ENCODE data around the gene S100P. TPM values are rescaled to one million over a fixed set of nuclear protein-coding genes. Genes with fewer than 3 reads are reported as not detected.

The S100P gene
- total and polyA plus RNA-seq, 2 donors (not counting 1 experiment from before 2014, with no cell fraction given): 0.07 TPM; not detected in 1

GRCh38 chr4:6721121-6721520 is 27.4 kb downstream of the S100P start:
- Histone ChIP-seq H4K20me1 (ENCODE audit: control insufficient read depth, insufficient read depth, low read length, poor library complexity, severe bottlenecking) (no peaks in the 10 kb centered on the region), H3K79me2 (ENCODE audit: control insufficient read depth, insufficient read depth, low read length) (peaks cover 43% of the 10 kb centered on the region), H3K4me3 (ENCODE audit: control extremely low read depth in 1 of 5, extremely low read depth in 1 of 5, insufficient read depth in 1 of 5, low read depth in 2 of 5, low read length in 4 of 5) (no peak overlapping the region), H2AFZ (ENCODE audit: insufficient read depth, low read depth, low read length, poor library complexity, severe bottlenecking) (no peak overlapping the region), H3K4me1 (ENCODE audit: control insufficient read depth in 2 of 2, insufficient read depth in 2 of 2, low read length in 2 of 2) (peaks cover 16 to 24% of the 10 kb centered on the region in 2 donors), H3K9ac (ENCODE audit: low read length) (no peak overlapping the region), H3K27me3 (replicated peaks in 1 of 4; ENCODE audit: control extremely low read depth in 1 of 4, control insufficient read depth in 3 of 4, insufficient read depth in 4 of 4, low read length in 3 of 4) (no peaks in the 10 kb centered on the region), H3K4me2 (replicated peaks; ENCODE audit: low read depth, low read length, poor library complexity, severe bottlenecking) (no peak overlapping the region), H3K9me3 (ENCODE audit: control extremely low read depth in 1 of 3, control insufficient read depth in 2 of 3, insufficient read depth in 1 of 3, low read length in 2 of 3) (no peaks in the 10 kb centered on the region), H3K27ac (ENCODE audit: low read length in 2 of 2) (no peak overlapping the region), H3K36me3 (replicated peaks in 1 of 2; ENCODE audit: control extremely low read depth in 1 of 2, control insufficient read depth in 1 of 2, extremely low read depth in 1 of 2, insufficient read depth in 2 of 2, low read length in 1 of 2) (no peaks in the 10 kb centered on the region)
- Mint-ChIP-seq H3K27ac (no peak overlapping the region), H3K4me1 (peaks cover 26% of the 10 kb centered on the region), H3K27me3 (no peaks in the 10 kb centered on the region), H3K4me3 (no peak overlapping the region), H3K9me3 (ENCODE audit: insufficient read depth) (no peaks in the 10 kb centered on the region)
- WGBS (ENCODE audit: insufficient coverage): 94% methylated on average over 9 of the region's 10 CpGs
- ChIA-PET POLR2A (interaction anchor here (1.5 kb wide), 1 partner anchor 188 kb away, joined by 7 read pairs; the partner anchor contains the start of gene TBC1D14), CTCF (interaction anchor here (1.1 to 9.7 kb wide), 11 partner anchors 55 to 1081 kb away, joined by 3 to 163 read pairs (median 4); partner anchors contain the start of gene GRPEL1)
- no peak for ATAC-seq (ENCODE audit: low read depth)
- no peak for DNase-seq
- TF ChIP-seq EZH2 (IDR thresholded peaks at IDR 0.05; ENCODE audit: borderline replicate concordance, insufficient read depth, low read depth, low read length, poor library complexity, severe bottlenecking) (no peak), CTCF (IDR thresholded peaks at IDR 0.05) (no peak)
- intact Hi-C loops (cut with micrococcal nuclease): no loop called here

GRCh38 chr4:6722891-6723290 is 29.2 kb downstream of the S100P start:
- Mint-ChIP-seq H3K4me3 (no peak overlapping the region), H3K27me3 (no peaks in the 10 kb centered on the region), H3K4me1 (peaks cover 19% of the 10 kb centered on the region), H3K9me3 (ENCODE audit: insufficient read depth) (no peaks in the 10 kb centered on the region), H3K27ac (no peak overlapping the region)
- Histone ChIP-seq H3K27ac (ENCODE audit: low read length in 2 of 2) (no peak overlapping the region), H4K20me1 (ENCODE audit: control insufficient read depth, insufficient read depth, low read length, poor library complexity, severe bottlenecking) (no peaks in the 10 kb centered on the region), H3K4me2 (replicated peaks; ENCODE audit: low read depth, low read length, poor library complexity, severe bottlenecking) (no peak overlapping the region), H3K4me3 (ENCODE audit: control extremely low read depth in 1 of 5, extremely low read depth in 1 of 5, insufficient read depth in 1 of 5, low read depth in 2 of 5, low read length in 4 of 5) (no peak overlapping the region), H3K9me3 (ENCODE audit: control extremely low read depth in 1 of 3, control insufficient read depth in 2 of 3, insufficient read depth in 1 of 3, low read length in 2 of 3) (no peaks in the 10 kb centered on the region), H3K9ac (ENCODE audit: low read length) (no peak overlapping the region), H3K79me2 (ENCODE audit: control insufficient read depth, insufficient read depth, low read length) (peaks cover 29% of the 10 kb centered on the region), H3K36me3 (replicated peaks in 1 of 2; ENCODE audit: control extremely low read depth in 1 of 2, control insufficient read depth in 1 of 2, extremely low read depth in 1 of 2, insufficient read depth in 2 of 2, low read length in 1 of 2) (no peaks in the 10 kb centered on the region), H3K27me3 (replicated peaks in 1 of 4; ENCODE audit: control extremely low read depth in 1 of 4, control insufficient read depth in 3 of 4, insufficient read depth in 4 of 4, low read length in 3 of 4) (no peaks in the 10 kb centered on the region), H2AFZ (ENCODE audit: insufficient read depth, low read depth, low read length, poor library complexity, severe bottlenecking) (no peak overlapping the region), H3K4me1 (ENCODE audit: control insufficient read depth in 2 of 2, insufficient read depth in 2 of 2, low read length in 2 of 2) (peaks cover 6 to 15% of the 10 kb centered on the region in 2 donors)
- ChIA-PET CTCF (interaction anchor here (1.6 to 6.5 kb wide), 2 partner anchors 151 kb away, joined by 8 to 163 read pairs; no protein-coding TSS in a partner anchor), POLR2A (no interaction called here)
- TF ChIP-seq CTCF (IDR thresholded peaks at IDR 0.05) (no peak), EZH2 (IDR thresholded peaks at IDR 0.05; ENCODE audit: borderline replicate concordance, insufficient read depth, low read depth, low read length, poor library complexity, severe bottlenecking) (no peak)
- intact Hi-C loops (cut with micrococcal nuclease): no loop called here
- DNase-seq (no peak), ATAC-seq (ENCODE audit: low read depth) (no peak)
- 99% methylated on average over 12 of the region's 12 CpGs for WGBS (ENCODE audit: insufficient coverage)

Measured in B cell (primary cell).